Neural cell (in vitro differentiated cells): ENCODE measurements around the gene NCAM1. TPM values are rescaled to one million over a fixed set of nuclear protein-coding genes. Genes with fewer than 3 reads are reported as not detected.

Experiments
- H2AFZ ChIP-seq: fragments of 200-600, 300-800 bp; sonication (generic), shearing (Covaris generic); 2 replicates; pipeline ENCODE4 v1.6.0; 2014; ENCODE audit warnings: low read depth, mild to moderate bottlenecking, antibody characterized with exemption, low read length, moderate library complexity
- H3F3A ChIP-seq: fragments of 200-600 bp; shearing (Covaris generic); 2 replicates; pipeline ENCODE4 v1.6.1; 2016; ENCODE audit warnings: mild to moderate bottlenecking, moderate library complexity, mixed read lengths, antibody characterized with exemption, low read length; ENCODE audit not compliant: insufficient read depth, poor library complexity, severe bottlenecking
- H3K27ac ChIP-seq: fragments of 200-600, 300-800 bp; sonication (generic), shearing (Covaris generic); 2 replicates; pipeline ENCODE4 v1.5.1; 2014; ENCODE audit warnings: mild to moderate bottlenecking, low read length, moderate library complexity
- H3K27me3 ChIP-seq: fragments of 300-800, 200-600 bp; sonication (generic), shearing (Covaris generic); 2 replicates; pipeline ENCODE4 v1.6.0; 2014; ENCODE audit warnings: mild to moderate bottlenecking, low read depth, low read length, moderate library complexity; ENCODE audit not compliant: insufficient read depth
- H3K36me3 ChIP-seq: fragments of 300-800, 200-600 bp; sonication (generic), shearing (Covaris generic); 2 replicates; pipeline ENCODE4 v1.5.1; 2014; ENCODE audit warnings: mild to moderate bottlenecking, antibody characterized with exemption, low read length, moderate library complexity; ENCODE audit not compliant: insufficient read depth
- H3K4me2 ChIP-seq: fragments of 300-800, 200-600 bp; sonication (generic), shearing (Covaris generic); 2 replicates; pipeline ENCODE4 v1.6.0; 2014; ENCODE audit warnings: mild to moderate bottlenecking, low read length
- H3K4me3 ChIP-seq: fragments of 300-800, 200-600 bp; sonication (generic), shearing (Covaris generic); 2 replicates; pipeline ENCODE4 v1.5.1; 2014; ENCODE audit warnings: mild to moderate bottlenecking, low read length, moderate library complexity
- H3K79me2 ChIP-seq: fragments of 200-600 bp; shearing (Covaris generic); replicated peaks from 2 replicates; pipeline ENCODE4 v1.6.0; 2014; ENCODE audit warnings: mild to moderate bottlenecking, low read length, moderate library complexity; ENCODE audit not compliant: insufficient read depth
- H3K9ac ChIP-seq: fragments of 300-800, 200-600 bp; sonication (generic), shearing (Covaris generic); 2 replicates; pipeline ENCODE4 v1.6.1; 2016; ENCODE audit warnings: mild to moderate bottlenecking, low read length, mixed read lengths
- H3K9me2 ChIP-seq: fragments of 200-600 bp; shearing (Covaris generic); 2 replicates; pipeline ENCODE4 v1.6.1; 2016; ENCODE audit warnings: mild to moderate bottlenecking, low read length, mixed read lengths; ENCODE audit not compliant: insufficient read depth
- H3K9me3 ChIP-seq: fragments of 200-600, 300-800 bp; sonication (generic), shearing (Covaris generic); 2 replicates; pipeline ENCODE4 v1.6.1; 2016; ENCODE audit warnings: mild to moderate bottlenecking, mixed run types, low read length, moderate library complexity, mixed read lengths
- H4K20me1 ChIP-seq: fragments of 200-600 bp; shearing (Covaris generic); 2 replicates; pipeline ENCODE4 v1.6.1; 2016; ENCODE audit warnings: mild to moderate bottlenecking, mixed run types; ENCODE audit not compliant: insufficient read depth
- CTCF ChIP-seq: fragments of 450-650 bp; IDR thresholded peaks from 2 replicates; pipeline ENCODE4 v1.5.1; 2014; ENCODE audit warnings: antibody characterized with exemption, mild to moderate bottlenecking, moderate library complexity; ENCODE audit not compliant: poor library complexity, severe bottlenecking
- EP300 ChIP-seq: fragments of 450-650 bp; conservative IDR thresholded peaks from 2 replicates; pipeline ENCODE4 v1.6.1; 2014; ENCODE audit warnings: antibody characterized with exemption, mild to moderate bottlenecking, moderate library complexity; ENCODE audit not compliant: poor library complexity, severe bottlenecking
- EZH2 ChIP-seq: fragments of 200-600, 300-800 bp; shearing (Covaris generic), sonication (generic); IDR thresholded peaks from 2 replicates; pipeline ENCODE4 v1.6.1; 2014; ENCODE audit warnings: antibody characterized with exemption, low read length, borderline replicate concordance, mild to moderate bottlenecking; ENCODE audit not compliant: insufficient read depth, poor library complexity, severe bottlenecking
- MXI1 ChIP-seq: fragments of 450-650 bp; conservative IDR thresholded peaks from 2 replicates; pipeline ENCODE4 v1.6.1; 2014; ENCODE audit warnings: antibody characterized with exemption, mild to moderate bottlenecking; ENCODE audit not compliant: poor library complexity, severe bottlenecking
- POLR2AphosphoS5 ChIP-seq: IDR thresholded peaks from 2 replicates; pipeline ENCODE4 v1.6.1; 2012
- RAD21 ChIP-seq: fragments of 450-650 bp; conservative IDR thresholded peaks from 2 replicates; pipeline ENCODE4 v1.6.1; 2014; ENCODE audit warnings: antibody characterized with exemption, mild to moderate bottlenecking, moderate library complexity
- REST ChIP-seq: IDR thresholded peaks from 2 replicates; pipeline ENCODE4 v1.6.1; 2012; ENCODE audit warnings: borderline replicate concordance
- SMC3 ChIP-seq: fragments of 450-650 bp; conservative IDR thresholded peaks from 2 replicates; pipeline ENCODE4 v1.6.1; 2014; ENCODE audit warnings: antibody characterized with exemption, mild to moderate bottlenecking, moderate library complexity; ENCODE audit not compliant: poor library complexity
- TAF1 ChIP-seq: IDR thresholded peaks from 2 replicates; pipeline ENCODE4 v1.6.1; 2012; ENCODE audit warnings: low read depth
- polyA plus RNA-seq: library from polyadenylated mRNA; depleted of rRNA; stranded (reverse); fragments of >200 nt; gene quantifications from 2 replicates; pipeline ENCODE4 v1.2.3, GENCODE V29; 2014

NCAM1 gene
- polyA plus RNA-seq, 1 donor from 2014 or later: 120 TPM

GRCh38 chr11:113119074-113119473, 157.9 kb downstream of the NCAM1 start:
- Histone ChIP-seq H3K4me3 (no peak overlapping the region), H3K9ac (no peak overlapping the region), H3K79me2 (no peaks in the 10 kb centered on the region), H3K9me2 (no peaks in the 10 kb centered on the region), H3K27ac (no peak overlapping the region), H3K27me3 (no peaks in the 10 kb centered on the region), H3F3A (no peaks in the 10 kb centered on the region), H4K20me1 (peaks cover 2% of the 10 kb centered on the region), H2AFZ (no peak overlapping the region), H3K9me3 (no peaks in the 10 kb centered on the region), H3K4me2 (no peak overlapping the region), H3K36me3 (no peaks in the 10 kb centered on the region)
- TF ChIP-seq TAF1: no peak
- TF ChIP-seq POLR2AphosphoS5: no peak
- no peak for TF ChIP-seq MXI1
- TF ChIP-seq REST: no peak
- TF ChIP-seq EZH2: no peak
- no peak for TF ChIP-seq RAD21
- no peak for TF ChIP-seq EP300
- TF ChIP-seq SMC3: no peak
- no peak for TF ChIP-seq CTCF

GRCh38 chr11:113119966-113120736, 158.9 kb downstream of the NCAM1 start:
- TF ChIP-seq RAD21: no peak
- TF ChIP-seq REST: no peak
- TF ChIP-seq POLR2AphosphoS5: no peak
- TF ChIP-seq TAF1: no peak
- no peak for TF ChIP-seq MXI1
- no peak for TF ChIP-seq EZH2
- TF ChIP-seq CTCF: no peak
- TF ChIP-seq SMC3: no peak
- no peak for TF ChIP-seq EP300
- no peak overlapping the region for H3K27ac ChIP-seq
- H3K4me2 ChIP-seq: no peak overlapping the region

More at GRCh38 chr11:113119966-113120736, 158.9 kb downstream of the NCAM1 start:
- Histone ChIP-seq H3K36me3 (no peaks in the 10 kb centered on the region), H3K27me3 (no peaks in the 10 kb centered on the region), H4K20me1 (peaks cover 5% of the 10 kb centered on the region), H3K9me3 (no peaks in the 10 kb centered on the region), H3F3A (peaks cover 3% of the 10 kb centered on the region), H3K9ac (no peak overlapping the region), H3K4me3 (no peak overlapping the region), H2AFZ (no peak overlapping the region), H3K9me2 (no peaks in the 10 kb centered on the region), H3K79me2 (no peaks in the 10 kb centered on the region)
